ENCODE results near the gene HSPG2.
"Not testable (repeated sequence)": the region's sequence is repeated elsewhere in the genome, so short reads cannot be mapped to it uniquely, and the experiment has no call there.

The HSPG2 gene

DNA sequence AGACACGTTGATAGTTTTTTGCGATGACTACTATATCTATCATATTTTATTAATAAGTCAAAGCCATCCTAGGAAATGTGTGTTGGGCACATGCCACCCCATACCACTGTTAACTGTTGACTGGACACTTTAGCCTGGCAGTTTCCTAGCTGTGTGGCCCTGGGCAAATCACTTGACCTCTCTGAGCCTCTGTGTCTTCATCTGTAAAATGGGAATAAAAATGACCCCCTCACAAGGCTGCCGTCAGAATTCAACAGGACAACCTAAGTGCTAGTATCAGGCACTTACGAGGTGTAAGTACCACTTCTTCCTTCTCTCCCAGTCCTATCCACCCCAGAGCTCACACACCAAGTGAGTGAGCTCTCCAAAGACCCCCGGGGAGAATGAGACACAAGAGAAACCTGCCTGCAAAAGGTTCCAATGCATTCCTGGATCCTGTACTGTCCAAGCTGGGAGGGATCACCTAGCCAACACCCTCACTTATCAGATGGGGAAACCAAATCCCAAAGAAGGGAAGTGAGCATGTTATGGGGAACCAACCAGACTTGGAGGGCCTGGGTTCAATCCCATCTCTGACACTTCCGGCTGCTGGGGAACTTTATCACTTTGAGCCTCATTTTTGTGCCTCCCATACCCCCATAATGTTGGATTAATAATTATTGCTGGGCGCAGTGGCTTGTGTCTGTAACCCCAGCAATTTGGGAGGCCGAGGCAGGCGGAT, 24.9 kb downstream of the HSPG2 start:
- no peak for DNase-seq (ENCODE audit: low spot score)

DNA sequence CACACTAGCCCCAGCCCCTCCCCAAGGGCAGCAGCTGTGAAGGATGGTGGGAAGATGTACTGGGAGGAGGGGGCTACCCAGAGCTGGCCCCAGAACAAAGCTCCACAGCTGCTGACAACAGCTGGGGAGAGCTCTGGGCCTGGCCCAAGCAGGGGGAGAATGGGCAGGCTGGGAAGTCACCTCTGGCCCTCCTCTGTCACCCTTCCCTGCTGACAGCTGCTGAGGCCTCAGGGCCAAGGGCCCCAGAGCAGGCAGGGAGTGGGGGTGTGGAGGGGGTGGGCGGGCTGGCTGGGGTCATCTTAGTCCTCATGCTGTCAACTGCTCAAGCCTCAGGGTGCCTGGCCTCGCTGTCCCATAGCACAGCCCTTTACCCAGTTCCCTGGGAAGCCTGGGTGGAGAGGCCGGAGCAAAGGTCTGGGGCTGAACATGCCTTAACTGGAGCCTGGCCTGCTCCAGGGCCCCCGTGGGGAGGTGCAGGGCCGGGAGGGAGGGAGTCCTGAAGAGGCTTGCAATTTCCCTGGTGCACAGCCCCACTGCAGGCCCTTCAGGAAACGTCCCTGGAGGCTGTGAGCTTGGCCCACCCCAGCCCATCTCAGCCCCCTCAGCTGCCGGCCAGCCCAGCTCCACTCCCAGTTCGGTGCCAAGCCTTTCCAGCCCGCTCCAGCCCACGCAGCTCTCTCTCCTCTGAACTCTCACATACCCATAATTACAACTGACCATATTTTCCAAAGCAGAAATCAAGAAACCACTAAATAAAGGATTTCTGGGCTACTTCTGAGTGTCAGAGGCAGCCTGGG, 25.7 kb downstream of the HSPG2 start:
- DNase-seq (ENCODE audit: low spot score), result no peak

DNA sequence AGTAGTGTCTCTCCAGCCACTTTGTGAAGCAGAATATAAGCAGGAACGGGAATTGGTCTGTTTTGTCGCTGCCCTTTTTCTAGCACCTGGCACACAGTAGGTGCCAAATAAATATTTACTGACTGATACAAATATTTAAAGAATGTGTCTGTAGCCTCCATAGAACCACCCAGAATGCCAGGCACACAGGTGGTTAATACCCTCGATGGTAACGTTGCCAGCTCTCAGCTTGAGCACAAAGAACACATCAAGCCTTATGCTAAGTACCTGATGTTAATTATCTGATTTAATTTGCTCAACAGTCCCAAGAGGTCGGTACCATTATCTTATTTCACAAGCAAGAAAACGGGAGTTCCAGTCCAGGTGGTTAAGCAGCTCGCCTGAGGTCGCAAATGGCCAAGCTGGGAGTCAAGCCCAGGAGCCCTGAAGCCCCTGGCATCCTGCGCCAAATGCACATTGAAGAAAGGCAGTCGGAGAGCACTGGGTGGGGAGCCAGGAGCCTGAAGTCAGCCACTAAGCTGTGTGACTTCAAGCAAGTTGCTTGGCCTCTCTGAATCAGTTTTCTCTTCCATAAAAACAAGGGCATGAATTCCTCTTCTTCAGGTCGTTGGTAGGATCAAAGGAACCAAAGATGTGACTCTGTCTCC, 26.4 kb downstream of the HSPG2 start:
- DNase-seq (ENCODE audit: low spot score), result no peak

DNA sequence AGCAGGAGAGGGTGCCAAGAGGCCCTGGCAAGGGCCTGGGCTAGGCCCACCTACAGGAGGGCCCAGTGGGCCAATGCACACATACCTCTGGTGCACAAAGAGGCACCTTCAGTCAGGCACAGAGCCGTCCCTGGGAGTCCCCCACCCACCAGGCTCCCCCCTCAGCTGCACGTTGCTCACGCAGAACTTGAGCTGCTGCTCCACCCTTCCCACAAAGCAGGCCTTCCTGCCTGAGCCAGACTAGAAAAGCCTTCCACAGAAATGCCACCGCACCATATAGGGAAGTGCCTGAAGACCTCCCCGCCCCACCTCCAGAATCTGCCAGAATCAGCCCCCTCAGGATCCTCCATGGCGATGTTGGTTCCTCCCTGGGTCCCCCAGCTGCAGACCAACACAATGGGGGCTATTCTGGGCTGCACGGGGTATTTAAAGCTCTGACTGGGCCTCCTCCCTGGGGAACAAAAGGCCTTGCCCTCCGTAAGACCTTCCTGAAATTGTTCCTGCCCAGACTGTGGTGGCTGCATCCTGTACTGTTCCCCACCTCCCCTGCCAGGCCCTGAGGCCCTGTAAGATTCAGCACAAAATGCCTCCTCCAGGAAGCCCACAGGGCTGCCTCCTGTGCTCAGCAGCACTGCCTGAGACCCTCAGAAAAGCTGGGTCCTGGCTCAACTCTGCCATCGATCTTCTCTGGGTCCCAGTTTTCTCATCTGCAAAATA, 27.2 kb downstream of the HSPG2 start:
- no peak for DNase-seq (ENCODE audit: low spot score)

DNA sequence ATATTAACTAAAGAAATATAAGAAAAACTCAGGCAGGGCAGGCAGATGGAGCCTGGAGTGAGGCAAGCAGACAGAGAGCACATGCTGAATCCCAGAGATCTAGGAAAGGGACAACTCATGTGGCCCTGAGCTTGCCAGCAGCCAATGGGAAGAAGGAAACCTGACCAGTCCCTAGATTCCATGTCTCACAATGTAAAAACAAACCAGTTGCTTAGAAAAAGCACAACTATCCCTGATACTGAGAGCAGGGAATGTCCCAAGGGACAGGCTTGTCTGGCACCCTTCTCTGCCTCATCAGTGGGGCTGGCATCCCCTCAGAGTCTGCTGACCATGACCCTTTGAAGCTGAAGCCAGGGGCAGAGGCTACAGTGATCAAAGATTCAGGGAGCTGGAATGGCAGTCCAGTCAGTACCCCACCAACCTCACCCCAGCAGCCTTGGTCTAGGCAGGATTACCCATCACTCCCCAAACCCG, 27.8 kb downstream of the HSPG2 start:
- DNase-seq (ENCODE audit: low spot score), result no peak

DNA sequence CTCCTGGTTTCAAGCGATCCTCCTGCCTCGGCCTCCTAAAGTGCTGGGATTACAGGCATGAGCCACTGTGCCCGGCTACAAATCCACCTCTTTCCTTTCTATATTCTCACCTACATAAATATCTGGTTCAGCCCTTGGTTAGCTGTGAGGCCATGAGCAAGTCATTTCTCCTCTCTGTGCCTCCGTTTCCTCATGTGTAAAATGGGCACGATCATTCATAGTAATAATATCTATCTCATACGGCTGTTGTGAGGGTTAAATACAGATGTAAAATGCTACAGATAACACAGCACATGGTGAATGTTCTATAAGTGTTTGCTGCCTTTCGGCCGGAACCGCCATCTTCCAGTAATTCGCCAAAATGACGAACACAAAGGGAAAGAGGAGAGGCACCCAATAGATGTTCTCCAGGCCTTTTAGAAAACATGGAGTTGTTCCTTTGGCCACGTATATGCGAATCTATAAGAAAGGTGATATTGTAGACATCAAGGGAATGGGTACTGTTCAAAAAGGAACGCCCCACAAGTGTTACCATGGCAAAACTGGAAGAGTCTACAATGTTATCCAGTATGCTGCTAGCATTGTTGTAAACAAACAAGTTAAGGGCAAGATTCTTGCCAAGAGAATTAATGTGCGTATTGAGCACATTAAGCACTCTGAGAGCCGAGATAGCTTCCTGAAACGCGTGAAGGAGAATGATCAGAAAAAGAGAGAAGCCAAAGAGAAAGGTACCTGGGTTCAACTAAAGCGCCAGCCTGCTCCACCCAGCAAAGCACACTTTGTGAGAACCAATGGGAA, 29.2 kb downstream of the HSPG2 start:
- not testable (repeated sequence) for DNase-seq (ENCODE audit: low spot score)

DNA sequence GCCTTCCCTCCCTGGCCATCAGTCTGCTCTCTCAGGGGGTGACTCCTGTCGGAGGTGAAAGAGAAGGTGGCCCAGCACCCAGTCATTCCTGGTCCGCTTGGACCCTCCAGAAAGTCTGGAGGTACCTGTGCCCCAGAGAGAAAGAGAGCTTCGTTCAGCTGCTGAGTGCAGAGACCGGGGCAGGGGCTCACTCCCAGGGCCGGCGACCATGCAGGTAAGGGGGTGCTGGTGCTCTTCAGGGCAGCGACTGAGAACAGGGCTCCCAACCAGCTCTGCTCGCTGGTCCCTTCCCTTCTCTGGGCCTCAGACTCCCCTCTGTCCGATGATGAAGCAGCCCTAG, 30.1 kb downstream of the HSPG2 start:
- DNase-seq (ENCODE audit: low spot score), result no peak

DNA sequence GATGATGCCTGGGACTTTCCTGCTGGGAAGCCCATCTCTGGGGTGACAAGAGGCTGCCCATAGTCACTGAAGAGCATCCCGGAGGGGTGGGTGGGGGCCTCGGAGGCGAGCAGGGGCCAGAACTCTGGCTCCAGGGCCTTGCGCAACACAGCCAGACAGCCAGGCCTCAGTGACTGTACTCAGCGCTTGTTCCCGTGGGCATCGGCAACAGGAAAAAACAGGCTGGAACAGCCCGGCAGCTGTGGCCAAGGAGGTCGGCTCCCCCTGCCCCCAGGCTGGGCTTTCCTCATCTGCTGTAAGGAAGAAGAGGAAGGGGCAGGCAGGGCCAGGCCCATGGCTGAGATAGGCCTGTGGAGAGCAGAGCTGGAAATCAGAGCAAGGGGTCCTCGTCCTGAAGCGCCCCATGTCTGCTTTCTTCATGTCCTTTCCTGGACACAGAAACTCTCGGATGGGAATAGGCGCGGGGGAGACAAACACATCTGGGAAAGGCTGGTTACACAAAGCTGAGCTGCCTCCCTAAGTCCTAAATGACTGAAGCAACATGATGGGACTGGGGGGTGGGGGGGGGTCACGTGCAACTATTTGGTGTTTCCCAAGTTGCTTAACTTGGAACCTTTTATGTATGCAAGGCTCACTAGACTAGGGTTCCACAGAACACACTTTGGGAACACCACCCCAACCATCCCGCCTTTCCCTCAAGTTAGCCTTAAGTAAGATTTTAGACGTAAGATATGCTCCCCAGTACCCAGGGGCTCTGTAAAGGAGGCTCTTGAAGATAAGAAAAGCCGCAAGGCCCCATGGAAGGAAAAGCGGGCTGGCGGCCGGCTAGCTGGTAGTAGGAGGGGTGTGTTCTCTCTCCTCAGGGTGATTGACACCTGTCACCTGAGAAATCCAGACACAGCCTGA, 30.7 kb downstream of the HSPG2 start:
- DNase-seq (ENCODE audit: low spot score), result no peak

DNA sequence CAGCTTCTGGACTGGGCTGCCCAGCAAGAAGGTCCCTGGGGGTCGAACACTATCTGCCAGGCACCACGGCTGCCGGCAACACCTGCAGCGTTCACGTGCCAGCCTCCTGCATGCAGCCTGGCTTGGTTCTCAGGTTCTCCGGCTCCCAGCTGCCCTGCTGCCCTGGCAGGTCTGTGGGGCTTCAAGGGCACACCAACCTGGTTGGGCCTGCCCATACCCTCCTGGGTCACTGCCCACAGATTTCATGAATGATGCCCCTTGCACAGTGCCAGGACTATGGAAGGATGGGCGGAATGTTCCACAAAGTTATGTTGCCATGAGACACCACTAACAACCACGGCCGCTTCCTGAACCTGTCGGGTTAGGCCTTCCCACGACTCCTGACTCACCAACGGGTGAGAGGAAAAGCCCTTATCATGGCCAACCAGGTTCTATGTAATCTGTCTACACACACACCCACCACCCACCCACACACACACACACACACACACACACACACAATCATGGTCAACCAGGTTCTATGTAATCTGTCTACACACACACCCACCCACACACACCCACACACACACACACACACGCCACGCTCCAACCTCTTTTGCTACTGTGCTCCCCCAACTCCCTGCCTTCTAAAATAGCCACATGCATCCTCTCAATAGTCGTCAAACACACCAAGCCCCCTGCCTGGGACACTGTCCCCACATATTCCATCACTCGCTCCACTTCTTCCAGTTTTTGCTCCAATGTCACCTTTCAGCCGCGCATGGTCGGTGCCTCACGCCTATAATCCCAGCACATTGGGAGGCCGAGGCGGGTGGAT, 32.2 kb downstream of the HSPG2 start:
- peak; percentile 89 for DNase-seq (ENCODE audit: low spot score)

DNA sequence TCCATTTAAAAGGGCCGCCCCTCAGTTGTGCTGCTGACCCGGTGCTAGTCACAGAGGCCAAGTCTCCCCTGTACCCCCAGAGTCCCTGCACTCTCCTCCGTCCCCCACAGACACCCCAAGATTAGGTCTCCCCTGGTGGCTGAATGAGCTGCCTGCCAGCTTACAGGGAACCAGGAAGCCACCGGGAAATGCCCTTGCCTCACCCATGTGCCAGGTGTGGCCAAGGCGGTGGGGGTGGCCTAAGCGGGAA, 32.7 kb downstream of the HSPG2 start:
- no peak for DNase-seq (ENCODE audit: low spot score)

DNA sequence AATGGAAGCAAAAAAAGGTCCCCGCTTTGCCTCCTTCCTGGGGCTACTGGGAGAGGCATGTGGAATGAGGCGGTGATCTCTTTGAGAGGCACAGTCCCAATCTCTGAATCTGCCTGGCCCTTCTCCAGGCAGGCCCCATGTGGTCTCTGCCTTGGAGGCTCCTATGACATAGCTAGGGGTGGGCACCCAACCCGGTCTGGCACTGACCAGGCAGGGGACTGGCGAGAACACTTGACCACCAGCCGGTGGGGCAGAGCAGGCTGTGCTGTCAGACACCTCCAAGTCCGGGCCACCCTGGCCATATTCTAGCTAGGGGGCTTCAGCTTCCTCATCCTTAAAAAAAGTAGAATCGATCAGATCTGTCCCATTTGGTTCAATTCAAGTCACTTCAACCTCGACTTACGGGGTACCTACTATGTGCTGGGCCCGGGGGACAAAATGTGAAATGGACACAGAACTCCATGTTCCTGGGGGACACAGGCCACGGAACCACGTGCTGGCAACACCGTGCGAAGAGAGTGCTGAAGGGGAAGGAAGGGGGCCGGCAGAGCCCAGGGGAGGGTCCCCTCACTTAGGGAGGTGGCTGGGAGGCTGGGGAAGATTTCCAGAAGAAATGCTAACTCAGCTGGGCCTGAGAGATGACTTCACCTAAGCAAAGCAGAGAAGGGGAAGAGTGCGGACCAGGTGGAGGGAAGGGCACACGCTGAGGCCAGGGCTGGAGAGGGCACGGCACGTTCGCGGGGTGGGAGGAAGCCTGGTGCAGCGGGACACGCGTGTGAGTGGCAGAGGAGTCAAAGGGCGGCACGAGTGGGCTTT, 33.3 kb downstream of the HSPG2 start:
- no peak for DNase-seq (ENCODE audit: low spot score)

DNA sequence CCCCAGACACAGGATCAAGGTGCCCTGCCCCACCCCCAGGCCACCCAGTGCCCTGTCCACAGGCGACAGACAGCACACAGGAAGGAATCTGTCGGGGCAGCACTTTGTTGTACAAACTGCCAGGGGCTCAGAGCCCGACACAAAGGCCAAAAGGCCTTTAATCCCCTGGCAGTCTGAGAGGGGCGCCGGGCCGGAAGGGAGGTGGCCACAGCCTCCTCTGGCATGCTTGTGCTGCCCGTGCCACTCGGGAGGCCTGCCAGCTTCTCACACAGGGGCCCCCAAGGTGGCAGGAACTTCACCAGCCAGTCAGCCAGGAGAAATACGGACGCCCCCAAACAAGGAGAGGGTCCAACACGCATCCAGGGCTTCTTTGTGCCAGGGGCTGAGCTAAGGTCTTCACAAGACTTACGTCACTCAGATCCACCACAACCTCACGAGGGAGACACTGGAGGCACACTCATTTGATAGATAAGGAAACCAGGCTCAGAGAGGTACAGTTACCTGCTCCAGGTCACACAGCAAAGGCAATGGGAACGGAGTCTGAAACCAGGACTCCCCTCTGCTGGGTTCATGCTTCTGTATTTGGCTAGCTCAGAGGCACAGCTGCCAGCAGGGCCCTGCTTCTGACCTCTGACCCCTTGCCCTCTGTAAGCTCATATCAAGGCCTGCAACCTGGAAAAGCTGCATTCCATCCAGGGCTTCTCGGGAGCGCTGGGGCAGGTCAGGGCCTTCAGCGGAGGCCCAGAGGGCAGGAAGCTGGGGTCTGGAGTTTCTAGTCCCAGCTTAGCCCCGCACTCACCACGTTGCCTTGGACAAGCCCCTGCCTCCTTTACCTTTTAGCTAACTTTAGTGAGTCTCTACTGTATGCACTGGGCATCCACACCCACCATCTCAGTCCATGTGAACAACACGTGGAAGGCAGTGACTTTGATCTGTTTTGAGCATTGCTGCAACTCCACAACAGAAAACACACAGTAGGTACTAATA, 34.8 kb downstream of the HSPG2 start:
- DNase-seq (ENCODE audit: low spot score), result peak; percentile 25

DNA sequence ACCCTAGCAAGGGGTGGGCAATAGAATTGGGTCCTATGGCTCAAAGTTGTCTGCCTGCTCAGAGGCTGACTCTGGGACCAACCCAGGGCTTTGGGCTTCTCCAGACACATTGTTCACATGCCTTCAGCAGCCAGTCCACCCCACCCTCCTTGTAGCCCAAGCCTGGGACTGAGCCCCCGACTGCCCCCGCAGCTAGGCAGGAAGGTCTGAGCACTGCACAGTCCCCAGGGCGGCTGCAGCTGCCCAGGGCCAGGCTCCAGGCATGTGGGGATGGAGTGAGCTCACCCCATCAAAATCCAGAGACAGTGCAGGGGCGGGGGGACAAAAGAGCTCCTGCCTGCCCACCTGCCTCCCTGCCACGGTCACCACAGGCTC, 35.6 kb downstream of the HSPG2 start:
- DNase-seq (ENCODE audit: low spot score), result no peak

DNA sequence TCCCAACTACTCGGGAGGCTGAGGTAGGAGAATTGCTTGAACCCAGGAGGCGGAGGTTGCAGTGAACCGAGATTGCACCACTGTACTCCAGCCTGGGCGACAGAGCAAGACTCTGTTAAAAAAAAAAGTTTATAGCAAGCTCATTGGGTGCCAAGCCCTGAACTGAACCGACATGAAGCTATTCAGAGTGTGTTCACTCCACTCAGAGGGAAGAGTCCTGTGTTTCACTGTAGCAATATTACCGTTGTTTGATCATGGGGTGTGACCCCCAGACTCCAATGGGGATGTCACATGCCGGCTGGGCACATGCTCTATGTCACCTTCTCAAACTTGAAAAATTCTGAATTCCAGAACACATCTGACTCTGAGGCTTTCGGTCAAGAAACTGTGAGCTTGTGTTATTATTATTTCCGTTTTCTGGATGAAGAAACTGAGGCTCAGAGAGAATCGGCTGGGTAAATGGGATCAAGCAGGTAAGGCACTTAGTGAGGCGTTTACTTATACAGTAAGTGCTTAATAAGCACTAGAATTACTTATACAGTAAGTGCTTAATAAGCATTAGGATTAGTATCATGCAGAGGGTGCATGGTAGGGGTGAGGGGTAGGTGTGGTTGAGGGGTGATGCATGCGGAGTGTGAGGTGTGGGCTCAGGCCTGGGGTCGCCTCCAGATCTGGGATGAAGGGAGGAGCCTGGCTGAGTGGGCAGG, 36.2 kb downstream of the HSPG2 start:
- no peak for DNase-seq (ENCODE audit: low spot score)

DNA sequence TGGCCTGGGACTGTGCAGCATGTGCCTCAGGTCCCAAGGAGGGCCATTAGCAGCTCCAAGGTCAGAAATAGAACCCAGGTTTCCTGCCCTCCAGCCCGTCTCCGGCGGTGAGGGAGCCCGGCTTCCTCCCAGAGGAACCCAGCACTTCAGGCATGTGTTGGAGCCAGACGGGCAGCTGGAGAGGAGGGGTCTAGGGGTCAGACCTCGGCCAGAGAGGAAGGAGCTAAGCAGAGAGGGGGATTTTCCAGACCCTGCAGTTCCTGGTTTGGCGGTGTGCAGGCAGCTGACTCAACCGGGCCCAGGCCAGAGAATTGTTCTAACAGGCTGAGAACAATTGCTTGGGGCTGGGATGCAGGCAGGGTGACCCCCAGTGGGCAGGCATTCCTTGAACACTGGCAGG, 37.1 kb downstream of the HSPG2 start:
- no peak for DNase-seq (ENCODE audit: low spot score)

DNA sequence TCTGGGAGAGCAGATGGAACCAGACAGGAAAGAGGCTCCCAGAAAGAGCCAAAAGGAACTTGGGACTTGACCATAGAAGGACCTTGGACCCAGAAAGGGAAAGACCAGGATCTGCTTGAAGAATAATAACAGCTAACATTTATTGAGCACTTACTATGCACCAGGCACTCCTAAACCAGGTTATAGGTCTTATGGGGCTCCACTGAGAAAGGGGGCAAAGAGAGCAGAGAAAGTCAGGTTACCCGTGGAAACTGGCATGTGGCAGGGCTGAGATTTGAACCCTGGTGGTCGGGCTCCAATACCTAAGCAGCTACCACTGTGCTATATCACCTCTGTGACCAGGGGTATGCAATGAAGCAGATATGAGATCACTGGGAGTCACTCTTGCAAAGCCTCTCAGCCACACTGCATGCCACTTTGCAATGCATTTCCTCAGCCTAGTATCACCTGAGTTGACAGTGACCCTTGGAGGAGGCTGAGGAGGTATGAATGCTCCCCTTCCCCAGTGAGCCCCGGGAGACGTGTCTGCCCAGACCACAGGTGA, 37.8 kb downstream of the HSPG2 start:
- no peak for DNase-seq (ENCODE audit: low spot score)

All from SW480 (cell line).